Left lung (tissue), 10 donors: ENCODE results near the gene KRCC1. TPM values are rescaled to one million over a fixed set of nuclear protein-coding genes. Genes with fewer than 3 reads are reported as not detected.
"Not testable (repeated sequence)": the region's sequence is repeated elsewhere in the genome, so short reads cannot be mapped to it uniquely, and the experiment has no call there.

Source experiments
- ATAC-seq: fragments of 200-7000 bp; cut with Tn5 transposase; one replicate; pipeline ENCODE4 v1.9.1; 2020; ENCODE audit warnings: moderate library complexity
- DNase-seq, 4 donors: peaks; one replicate each; pipeline ENCODE4 v3.0.0-alpha.2; 2013 to 2020
- H3K27ac ChIP-seq, 2 donors: fragments of 200-600 bp; sonication (generic) in 1 of 2; one replicate each; pipeline versions ENCODE4 v1.5.0 to v1.8.0; 2020 to 2021
- H3K27me3 ChIP-seq, 2 donors: fragments of 200-600 bp; sonication (generic) in 1 of 2; one replicate each; pipeline versions ENCODE4 v1.5.0 to v1.8.0; 2020 to 2021
- H3K36me3 ChIP-seq, 2 donors: fragments of 200-600 bp; sonication (generic) in 1 of 2; one replicate each; pipeline versions ENCODE4 v1.5.0 to v1.8.0; 2020 to 2021
- H3K4me1 ChIP-seq, 2 donors: fragments of 200-600 bp; one replicate each; pipeline ENCODE4 v1.8.0; 2021
- H3K4me3 ChIP-seq, 2 donors: fragments of 200-600 bp; sonication (generic) in 1 of 2; one replicate each; pipeline versions ENCODE4 v1.5.0 to v1.8.0; 2020 to 2021; ENCODE audit warnings: mild to moderate bottlenecking in 1 of 2
- H3K9me3 ChIP-seq, 2 donors: fragments of 200-600 bp; sonication (generic) in 1 of 2; one replicate each; pipeline versions ENCODE4 v1.5.0 to v1.8.0; 2020 to 2021
- CTCF ChIP-seq, 2 donors: fragments of 200-600 bp; sonication (generic) in 1 of 2; IDR thresholded peaks; one replicate each; pipeline versions ENCODE4 v1.5.0 to v1.8.0; 2021; ENCODE audit warnings: antibody characterized with exemption in 2 of 2
- intact Hi-C, 2 donors: fragments of 100-400 bp; cut with DNase I; formaldehyde crosslinking; loops; one replicate each; pipeline versions ENCODE4 v1.11.2 to v1.14.2; 2022
- polyA plus RNA-seq, 6 donors: library from polyadenylated mRNA; unstranded; fragments of 120-200 nt; gene quantifications; one replicate each; pipeline ENCODE4 v1.2.1, GENCODE V29; 2013; ENCODE audit not compliant: insufficient read length in 6 of 6
- total RNA-seq, 2 donors: library from RNA; stranded (reverse); fragmentation: NEBNext Ultra II Directional; extraction: Animal tissue kit (Norgen Biotek cat#: 25700); gene quantifications; one replicate each; pipeline ENCODE4 v1.2.1, GENCODE V29; 2021
- donor health status: DM: no; HTN: yes; CAD: no.
- donor health status: DM: no; HTN: no; CAD: no.

KRCC1 gene
- total and polyA plus RNA-seq, 8 donors, result 19.7 to 52.9 (median 49.5) TPM

- H3K4me1 ChIP-seq, result peaks cover 0 to 8% of the 10 kb centered on the region in 2 donors
- no peaks in the 10 kb centered on the region for H3K27me3 ChIP-seq
- intact Hi-C loops, result no loop called here
- DNase-seq, result no peak
- ATAC-seq, result no peak
- no peaks in the 10 kb centered on the region for H3K9me3 ChIP-seq
- no peak overlapping the region for H3K4me3 ChIP-seq
- TF ChIP-seq CTCF (IDR thresholded peaks at IDR 0.05), result no peak
- H3K36me3 ChIP-seq, result peaks cover 0 to 59% of the 10 kb centered on the region in 2 donors
- peak overlapping the region in 1 of 2 donors; percentile 66 for H3K27ac ChIP-seq
Observed at GRCh38 chr2:88027697-88028389, 27.7 kb downstream of the KRCC1 start.

GRCh38 chr2:88024509-88024908 lies 31.1 kb downstream of the KRCC1 start:
- Histone ChIP-seq H3K27me3 (no peaks in the 10 kb centered on the region), H3K4me3 (no peak overlapping the region), H3K36me3 (peaks cover 0 to 26% of the 10 kb centered on the region in 2 donors), H3K27ac (no peak overlapping the region), H3K9me3 (no peaks in the 10 kb centered on the region), H3K4me1 (peaks cover 0 to 8% of the 10 kb centered on the region in 2 donors)
- TF ChIP-seq CTCF (IDR thresholded peaks at IDR 0.05), result no peak
- DNase-seq (no peak), ATAC-seq (no peak)
- intact Hi-C loops, result no loop called here

GRCh38 chr2:88022669-88022921 lies 33.0 kb downstream of the KRCC1 start:
- Histone ChIP-seq H3K4me3 (no peak overlapping the region), H3K9me3 (no peaks in the 10 kb centered on the region), H3K36me3 (peaks cover 0 to 8% of the 10 kb centered on the region in 2 donors), H3K4me1 (peaks cover 0 to 6% of the 10 kb centered on the region in 2 donors), H3K27ac (no peak overlapping the region), H3K27me3 (no peaks in the 10 kb centered on the region)
- peak; percentile 49 for ATAC-seq
- TF ChIP-seq CTCF (IDR thresholded peaks at IDR 0.05), result no peak
- no peak for DNase-seq
- intact Hi-C loops, result no loop called here

GRCh38 chr2:88019985-88020384 lies 35.6 kb downstream of the KRCC1 start:
- intact Hi-C loops, result no loop called here
- no peak for TF ChIP-seq CTCF (IDR thresholded peaks at IDR 0.05)

GRCh38 chr2:88018909-88019308 lies 36.7 kb downstream of the KRCC1 start:
- ATAC-seq (no peak), DNase-seq (no peak)
- intact Hi-C loops, result no loop called here
- H3K4me1 ChIP-seq, result peaks cover 0 to 9% of the 10 kb centered on the region in 2 donors
- H3K4me3 ChIP-seq, result no peak overlapping the region
- no peaks in the 10 kb centered on the region for H3K36me3 ChIP-seq
- no peak for TF ChIP-seq CTCF (IDR thresholded peaks at IDR 0.05)
- no peaks in the 10 kb centered on the region for H3K9me3 ChIP-seq
- no peaks in the 10 kb centered on the region for H3K27me3 ChIP-seq
- H3K27ac ChIP-seq, result no peak overlapping the region

More at GRCh38 chr2:88019985-88020384, 35.6 kb downstream of the KRCC1 start:
- Histone ChIP-seq H3K4me3 (no peak overlapping the region), H3K36me3 (no peaks in the 10 kb centered on the region), H3K27ac (no peak overlapping the region), H3K4me1 (peaks cover 0 to 9% of the 10 kb centered on the region in 2 donors), H3K27me3 (no peaks in the 10 kb centered on the region), H3K9me3 (no peaks in the 10 kb centered on the region)
- no peak for ATAC-seq
- DNase-seq, result no peak

GRCh38 chr2:88018077-88018805 lies 37.3 kb downstream of the KRCC1 start:
- H3K36me3 ChIP-seq, DNase-seq, H3K4me3 ChIP-seq, H3K9me3 ChIP-seq, ATAC-seq, H3K27ac ChIP-seq, intact Hi-C loops, H3K4me1 ChIP-seq, H3K27me3 ChIP-seq: not testable (repeated sequence)

GRCh38 chr2:88017780-88018038 lies 37.9 kb downstream of the KRCC1 start:
- H3K9me3 ChIP-seq, intact Hi-C loops, DNase-seq, H3K27me3 ChIP-seq, H3K36me3 ChIP-seq, H3K4me1 ChIP-seq, H3K27ac ChIP-seq, ATAC-seq: not testable (repeated sequence)
- peak overlapping the region in 1 of 2 donors; percentile 60 for H3K4me3 ChIP-seq
